Fibroblast of villous mesenchyme (primary cell): ENCODE measurements around the gene ROBO3. TPM values are rescaled to one million over a fixed set of nuclear protein-coding genes. Genes with fewer than 3 reads are reported as not detected.

Source experiments
- DNase-seq: peaks from one replicate; pipeline ENCODE4 v3.0.0-alpha.2; 2010; ENCODE audit warnings: low read depth
- H3K4me3 ChIP-seq: 2 replicates; pipeline ENCODE4 v1.5.1; 2011; ENCODE audit warnings: low read depth, mild to moderate bottlenecking, low read length
- CTCF ChIP-seq: IDR thresholded peaks from 2 replicates; pipeline ENCODE4 v1.5.1; 2012; ENCODE audit warnings: low read depth, mild to moderate bottlenecking, low read length; ENCODE audit not compliant: insufficient read depth
- total RNA-seq: library from RNA; depleted of rRNA; stranded (reverse); fragments of >200 nt; gene quantifications from 2 replicates; pipeline ENCODE4 v1.2.3, GENCODE V29; 2012

The ROBO3 gene
- total RNA-seq, 1 donor, result 6.5 TPM

- TF ChIP-seq CTCF, result no peak
- DNase-seq, result no peak
- no peak overlapping the region for H3K4me3 ChIP-seq
Observed at GRCh38 chr11:124886476-124886875, 21.2 kb downstream of the ROBO3 start.

GRCh38 chr11:124886978-124887666 is 21.9 kb downstream of the ROBO3 start:
- no peak for TF ChIP-seq CTCF
- no peak for DNase-seq
- no peak overlapping the region for H3K4me3 ChIP-seq

GRCh38 chr11:124887667-124888013 is 22.4 kb downstream of the ROBO3 start:
- no peak for DNase-seq
- no peak for TF ChIP-seq CTCF
- H3K4me3 ChIP-seq, result no peak overlapping the region

- no peak overlapping the region for H3K4me3 ChIP-seq
- TF ChIP-seq CTCF, result no peak
- no peak for DNase-seq
Observed at GRCh38 chr11:124889191-124890091, 24.2 kb downstream of the ROBO3 start.

- no peak overlapping the region for H3K4me3 ChIP-seq
- no peak for DNase-seq
- no peak for TF ChIP-seq CTCF
Observed at GRCh38 chr11:124890151-124890550, 24.9 kb downstream of the ROBO3 start.

GRCh38 chr11:124890683-124891372 is 25.6 kb downstream of the ROBO3 start:
- no peak for DNase-seq
- no peak for TF ChIP-seq CTCF

More at GRCh38 chr11:124890683-124891372, 25.6 kb downstream of the ROBO3 start:
- no peak overlapping the region for H3K4me3 ChIP-seq
